SK-N-SH treated with all-trans-retinoic acid at 6 μM for 48 hours (cell line): ENCODE measurements around the gene LSS.

Experiments used
- ATAC-seq: fragments of 200-7000 bp; cut with Tn5 transposase; 3 replicates; pipeline ENCODE4 v1.9.1; 2020; ENCODE audit warnings: mild to moderate bottlenecking, moderate library complexity
- BACH2 ChIP-seq: fragments of 250-450 bp; sonication (Bioruptor Pico); IDR thresholded peaks from 2 replicates; pipeline ENCODE4 v1.9.0; 2021; ENCODE audit warnings: mild to moderate bottlenecking, borderline replicate concordance
- CREB5 ChIP-seq: fragments of 250-450 bp; sonication (Bioruptor Pico); IDR thresholded peaks from 2 replicates; pipeline ENCODE4 v1.5.1; 2020; ENCODE audit warnings: low read depth, mild to moderate bottlenecking, moderate library complexity
- CSDC2 ChIP-seq: fragments of 250-450 bp; sonication (Bioruptor Pico); IDR thresholded peaks from 2 replicates; pipeline ENCODE4 v1.5.0; 2020; ENCODE audit warnings: mild to moderate bottlenecking, moderate library complexity
- CSRNP3 ChIP-seq: fragments of 250-450 bp; sonication (Bioruptor Pico); IDR thresholded peaks from 2 replicates; pipeline ENCODE4 v1.5.1; 2021; ENCODE audit warnings: mild to moderate bottlenecking, moderate library complexity
- ESRRG ChIP-seq: fragments of 250-450 bp; sonication (Bioruptor Pico); IDR thresholded peaks from 2 replicates; pipeline ENCODE4 v1.6.1; 2021; ENCODE audit warnings: mild to moderate bottlenecking
- GLIS3 ChIP-seq: fragments of 250-450 bp; sonication (Bioruptor Pico); IDR thresholded peaks from 2 replicates; pipeline ENCODE4 v1.5.0; 2020; ENCODE audit warnings: mild to moderate bottlenecking, moderate library complexity
- ISL1 ChIP-seq: fragments of 250-450 bp; sonication (Bioruptor Pico); IDR thresholded peaks from 2 replicates; pipeline ENCODE4 v2.1.2; 2022; ENCODE audit warnings: mild to moderate bottlenecking, moderate library complexity
- OSR1 ChIP-seq: fragments of 250-450 bp; sonication (Bioruptor Pico); IDR thresholded peaks from 2 replicates; pipeline ENCODE4 v1.8.0; 2022; ENCODE audit warnings: moderate library complexity, mild to moderate bottlenecking, inconsistent platforms
- POU6F1 ChIP-seq: fragments of 250-450 bp; sonication (Bioruptor Pico); IDR thresholded peaks from 2 replicates; pipeline ENCODE4 v1.8.0; 2021; ENCODE audit warnings: low read depth, mild to moderate bottlenecking, moderate library complexity, borderline replicate concordance
- PPARA ChIP-seq: fragments of 250-450 bp; sonication (Bioruptor Pico); IDR thresholded peaks from 2 replicates; pipeline ENCODE4 v1.5.0; 2020; ENCODE audit warnings: mild to moderate bottlenecking, borderline replicate concordance
- SNAI2 ChIP-seq: fragments of 250-450 bp; sonication (Bioruptor Pico); IDR thresholded peaks from 2 replicates; pipeline ENCODE4 v1.5.0; 2020; ENCODE audit warnings: mild to moderate bottlenecking, moderate library complexity
- TCF4 ChIP-seq: fragments of 250-450 bp; sonication (Bioruptor Pico); IDR thresholded peaks from 2 replicates; pipeline ENCODE4 v1.8.0; 2021; ENCODE audit warnings: mild to moderate bottlenecking, moderate library complexity, borderline replicate concordance
- TOX ChIP-seq: fragments of 250-450 bp; sonication (Bioruptor Pico); IDR thresholded peaks from 2 replicates; pipeline ENCODE4 v1.8.0; 2021; ENCODE audit warnings: mild to moderate bottlenecking, moderate library complexity, borderline replicate concordance
- TSHZ2 ChIP-seq: fragments of 250-450 bp; sonication (Bioruptor Pico); IDR thresholded peaks from 2 replicates; pipeline ENCODE4 v1.5.0; 2020; ENCODE audit warnings: mild to moderate bottlenecking, moderate library complexity
- ZFP3 ChIP-seq: fragments of 250-450 bp; sonication (Bioruptor Pico); IDR thresholded peaks from 2 replicates; pipeline ENCODE4 v1.5.0; 2020; ENCODE audit warnings: mild to moderate bottlenecking, moderate library complexity
- ZNF565 ChIP-seq: fragments of 450-650 bp; formaldehyde crosslinking; conservative IDR thresholded peaks from 2 replicates; pipeline ENCODE4 v1.5.0; 2020; ENCODE audit warnings: low read depth, mild to moderate bottlenecking, moderate library complexity
- ZNF70 ChIP-seq: fragments of 450-650 bp; formaldehyde crosslinking; IDR thresholded peaks from 2 replicates; pipeline ENCODE4 v1.5.0; 2020; ENCODE audit warnings: mild to moderate bottlenecking, moderate library complexity

The LSS gene

GRCh38 chr21:46180778-46181391 lies 47.7 kb downstream of the LSS start (continued):
- TF ChIP-seq CSRNP3 (CRISPR knock-in tag) (no peak), SNAI2 (CRISPR knock-in tag) (no peak), CSDC2 (CRISPR knock-in tag) (no peak)

GRCh38 chr21:46180079-46180722 lies 48.4 kb downstream of the LSS start:
- ATAC-seq = no peak

GRCh38 chr21:46179708-46180078 lies 48.9 kb downstream of the LSS start:
- TF ChIP-seq PPARA (CRISPR knock-in tag) (no peak), TOX (CRISPR knock-in tag) (no peak), ESRRG (CRISPR knock-in tag) (no peak), ZNF70 (CRISPR knock-in tag) (no peak), ISL1 (CRISPR knock-in tag) (no peak), GLIS3 (CRISPR knock-in tag) (no peak), CSRNP3 (CRISPR knock-in tag) (no peak), TCF4 (CRISPR knock-in tag) (no peak), CREB5 (CRISPR knock-in tag) (no peak), BACH2 (CRISPR knock-in tag) (no peak)

More at GRCh38 chr21:46180079-46180722, 48.4 kb downstream of the LSS start:
- no peak for TF ChIP-seq TSHZ2 (CRISPR knock-in tag)
- TF ChIP-seq BACH2 (CRISPR knock-in tag) = no peak
- TF ChIP-seq CSRNP3 (CRISPR knock-in tag) = no peak
- no peak for TF ChIP-seq POU6F1 (CRISPR knock-in tag)
- TF ChIP-seq OSR1 = no peak
- no peak for TF ChIP-seq CSDC2 (CRISPR knock-in tag)
- TF ChIP-seq ZNF70 (CRISPR knock-in tag) = no peak
- no peak for TF ChIP-seq ESRRG (CRISPR knock-in tag)
- TF ChIP-seq ZFP3 = no peak
- no peak for TF ChIP-seq ZNF565 (CRISPR knock-in tag)

More at GRCh38 chr21:46179708-46180078, 48.9 kb downstream of the LSS start:
- no peak for ATAC-seq
